Activated naive CD8-positive, alpha-beta T cell treated with anti-CD3 and anti-CD28 coated beads, Interleukin-2, amount 50 U/mL, for 16 hours (primary cell): ENCODE results near the gene PAM.
"Not testable (repeated sequence)": the region's sequence is repeated elsewhere in the genome, so short reads cannot be mapped to it uniquely, and the experiment has no call there.

Experiments used
- DNase-seq: peaks from one replicate; pipeline ENCODE4 v3.0.0-alpha.2; 2020; ENCODE audit warnings: low read depth, low spot score

PAM gene

GRCh38 chr5:102998224-102998623 lies 243.1 kb downstream of the PAM start:
- DNase-seq, result no peak

- DNase-seq, result no peak
Measured at GRCh38 chr5:102999191-102999590, 244.1 kb downstream of the PAM start.

- not testable (repeated sequence) for DNase-seq
Measured at GRCh38 chr5:102999621-103000020, 244.5 kb downstream of the PAM start.

- no peak for DNase-seq
Measured at GRCh38 chr5:103000089-103000488, 245.0 kb downstream of the PAM start.

DNA sequence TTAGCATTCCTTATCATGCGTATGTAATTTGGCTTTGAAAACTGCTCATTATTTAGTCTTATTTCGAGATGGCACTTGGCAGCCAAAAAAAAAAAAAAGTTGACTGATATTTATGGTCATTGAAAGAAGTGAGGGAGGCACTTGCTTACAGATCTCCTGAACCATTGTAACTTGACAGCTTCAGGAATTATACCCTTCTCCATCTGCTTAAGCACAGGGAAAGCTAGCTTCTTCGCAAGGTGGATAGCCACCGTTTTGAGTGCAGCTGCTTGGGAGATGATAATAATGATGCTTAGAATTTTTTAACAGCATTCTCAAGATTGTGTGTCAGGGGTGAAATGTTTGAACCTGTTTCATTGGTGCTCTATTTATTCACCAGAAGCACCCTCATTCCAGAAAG lies 248.8 kb downstream of the PAM start:
- DNase-seq, result no peak

DNA sequence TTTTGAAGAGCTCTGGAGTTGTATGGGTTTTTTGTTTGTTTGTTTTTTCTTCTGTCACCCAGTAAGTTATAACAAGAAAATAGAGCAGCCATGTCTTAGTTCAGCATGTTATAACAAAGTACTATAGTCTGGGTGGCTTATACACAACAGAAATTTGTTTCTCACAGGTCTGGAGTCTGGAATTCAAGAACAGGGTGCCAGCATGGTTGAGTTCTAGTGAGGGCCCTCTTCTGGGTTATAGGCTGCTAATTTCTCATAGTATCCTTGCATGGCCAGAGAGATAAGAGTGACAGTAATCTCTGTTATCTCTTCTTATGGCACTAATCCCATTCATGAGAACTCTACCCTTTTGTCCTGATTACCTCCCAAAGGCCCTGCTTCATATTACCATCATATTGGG lies 250.2 kb downstream of the PAM start:
- no peak for DNase-seq

DNA sequence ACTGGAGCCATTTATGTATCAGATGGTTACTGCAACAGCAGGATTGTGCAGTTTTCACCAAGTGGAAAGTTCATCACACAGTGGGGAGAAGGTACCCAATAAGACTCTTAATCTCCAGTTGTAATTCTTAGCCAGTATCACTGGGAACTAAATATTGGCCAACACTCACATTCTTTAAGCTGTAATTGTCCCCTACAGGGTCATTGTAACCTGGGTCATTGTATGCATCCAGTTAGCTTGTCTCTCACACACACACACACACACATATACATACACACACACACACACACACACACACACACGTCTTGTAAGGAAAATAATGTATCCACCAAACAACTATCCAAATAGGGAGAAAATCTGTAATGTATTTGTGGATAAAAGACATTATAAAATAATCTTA lies 251.8 kb downstream of the PAM start:
- no peak for DNase-seq

DNA sequence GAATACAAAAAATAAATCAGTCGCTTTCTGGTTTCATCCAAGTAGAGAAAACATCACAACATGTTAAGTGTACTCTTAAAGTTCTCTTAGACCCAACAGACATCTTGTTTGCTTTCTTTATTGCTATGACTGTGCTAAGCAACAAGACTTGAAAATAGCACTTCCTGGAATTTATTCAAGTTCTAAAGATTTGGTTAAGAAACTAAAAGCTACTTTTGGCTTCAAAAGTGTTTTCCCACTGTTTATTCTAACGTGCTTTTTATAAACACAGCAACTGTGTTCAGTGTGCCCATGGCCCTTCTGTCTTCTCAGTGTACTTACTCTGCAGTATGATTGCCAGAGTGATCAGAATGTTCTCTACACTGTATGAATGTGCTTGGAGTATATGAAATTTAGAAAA lies 255.1 kb downstream of the PAM start:
- DNase-seq, result no peak

DNA sequence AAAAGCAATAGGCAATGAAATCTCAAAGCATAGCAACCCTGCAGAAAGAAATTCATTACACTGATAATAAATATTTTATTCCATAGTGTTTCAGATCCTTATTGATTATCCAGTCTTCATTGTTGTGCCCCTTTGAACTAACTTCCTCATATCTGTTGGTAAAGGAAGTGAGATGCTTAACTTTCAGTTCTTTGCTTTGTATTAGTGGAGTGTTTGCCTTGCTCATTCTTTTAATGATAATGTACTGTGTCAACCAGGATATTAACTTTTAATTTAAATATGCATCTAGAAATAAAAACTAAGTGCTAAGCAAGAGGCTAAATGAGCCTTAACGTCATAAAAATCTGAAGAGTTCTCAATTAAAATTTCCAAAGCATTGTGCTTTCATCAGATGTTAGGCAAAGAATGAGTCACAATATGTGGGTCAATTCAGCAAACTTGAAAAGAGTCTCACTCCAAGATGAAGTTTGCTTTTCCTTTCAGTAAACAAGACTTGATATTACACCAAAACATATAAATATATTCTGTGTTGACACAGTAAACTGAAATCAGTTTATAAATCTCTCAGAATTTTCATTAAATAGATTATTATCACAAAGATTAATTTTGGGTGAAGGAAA lies 258.9 kb downstream of the PAM start:
- DNase-seq, result no peak

DNA sequence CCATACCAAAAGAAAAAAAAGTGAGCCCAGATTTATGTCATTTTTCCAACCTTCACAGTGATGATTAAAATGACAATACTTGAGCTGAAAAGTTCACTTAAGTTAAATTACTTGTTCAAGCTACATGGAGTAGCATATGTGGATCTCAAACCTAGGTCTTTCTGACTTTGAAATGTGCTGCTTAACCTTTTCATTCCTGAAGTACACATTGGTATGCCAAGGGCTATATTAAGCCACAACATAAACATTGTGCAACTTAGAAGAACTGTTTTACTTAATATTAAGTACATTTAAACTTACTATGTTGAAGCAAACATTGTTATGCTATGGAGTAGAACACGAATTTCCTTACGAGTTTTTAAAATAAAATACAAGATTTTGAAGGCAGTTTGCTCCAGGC lies 259.9 kb downstream of the PAM start:
- no peak for DNase-seq

- DNase-seq, result no peak
Measured at GRCh38 chr5:103016167-103016566, 261.1 kb downstream of the PAM start.

DNA sequence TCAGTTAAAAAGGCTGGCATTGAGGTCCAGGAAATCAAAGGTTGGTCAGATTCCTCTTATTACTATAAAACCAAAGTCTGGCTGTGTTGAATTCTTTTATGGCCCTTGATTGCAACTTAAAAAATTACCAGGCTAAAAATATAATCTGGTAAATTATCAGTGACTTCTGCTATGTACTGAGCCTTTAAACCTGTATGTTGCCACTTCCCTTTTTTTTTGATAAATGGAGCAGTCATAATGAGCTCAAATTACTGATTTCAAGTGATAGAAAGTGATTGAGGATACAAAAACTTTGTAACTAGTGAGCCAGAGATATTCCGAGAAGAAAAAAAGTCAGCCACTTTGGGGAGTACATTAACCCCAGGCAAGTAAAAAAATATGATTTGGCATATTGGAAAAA lies 264.7 kb downstream of the PAM start:
- DNase-seq, result no peak

DNA sequence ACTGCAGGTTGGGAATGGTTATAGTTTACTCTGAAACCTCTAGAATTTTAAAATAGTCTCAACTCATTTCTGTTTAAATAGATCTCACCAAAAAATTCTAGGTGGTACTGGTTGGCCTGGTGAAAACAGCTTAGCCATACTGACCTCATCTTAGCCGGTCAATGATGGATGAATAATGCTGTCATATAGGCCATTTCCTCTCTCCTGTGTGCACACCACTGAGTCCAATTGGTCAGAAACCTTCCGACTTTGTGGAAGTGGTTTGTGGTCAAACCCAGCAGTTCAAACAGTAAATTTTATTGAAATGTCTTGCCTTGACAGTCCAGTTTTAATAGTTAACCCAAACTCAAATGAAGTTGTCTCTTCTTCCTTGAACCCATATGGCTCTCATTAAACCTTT lies 266.2 kb downstream of the PAM start:
- DNase-seq, result no peak

GRCh38 chr5:103027267-103027666 lies 272.2 kb downstream of the PAM start:
- no peak for DNase-seq

- DNase-seq, result no peak
Measured at GRCh38 chr5:103031607-103032006, 276.5 kb downstream of the PAM start.

DNA sequence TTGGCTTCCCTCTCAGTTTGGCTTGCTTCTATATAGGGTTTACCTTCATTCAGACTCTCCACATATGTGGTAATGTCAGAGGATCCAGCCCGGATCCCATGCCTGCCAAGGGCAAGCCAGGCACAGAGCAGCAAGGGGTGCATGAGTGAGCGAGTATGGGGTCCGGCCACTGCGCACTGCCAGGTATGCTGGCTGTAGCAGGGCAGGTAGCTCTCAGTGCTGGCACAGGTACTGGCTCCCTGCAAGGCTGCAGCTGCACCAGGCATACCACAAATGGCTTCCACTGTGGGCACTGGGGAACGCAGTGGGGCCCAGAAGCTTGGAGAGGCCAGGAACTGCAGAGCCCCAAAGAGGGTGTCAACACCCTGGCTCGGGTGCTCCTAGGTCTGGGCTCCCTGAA lies 278.6 kb downstream of the PAM start:
- no peak for DNase-seq

- DNase-seq, result no peak
Measured at GRCh38 chr5:103034662-103035392, 279.7 kb downstream of the PAM start.

- DNase-seq, result no peak
Measured at GRCh38 chr5:103035701-103036100, 280.6 kb downstream of the PAM start.

- no peak for DNase-seq
Measured at GRCh38 chr5:103036601-103037000, 281.5 kb downstream of the PAM start.

DNA sequence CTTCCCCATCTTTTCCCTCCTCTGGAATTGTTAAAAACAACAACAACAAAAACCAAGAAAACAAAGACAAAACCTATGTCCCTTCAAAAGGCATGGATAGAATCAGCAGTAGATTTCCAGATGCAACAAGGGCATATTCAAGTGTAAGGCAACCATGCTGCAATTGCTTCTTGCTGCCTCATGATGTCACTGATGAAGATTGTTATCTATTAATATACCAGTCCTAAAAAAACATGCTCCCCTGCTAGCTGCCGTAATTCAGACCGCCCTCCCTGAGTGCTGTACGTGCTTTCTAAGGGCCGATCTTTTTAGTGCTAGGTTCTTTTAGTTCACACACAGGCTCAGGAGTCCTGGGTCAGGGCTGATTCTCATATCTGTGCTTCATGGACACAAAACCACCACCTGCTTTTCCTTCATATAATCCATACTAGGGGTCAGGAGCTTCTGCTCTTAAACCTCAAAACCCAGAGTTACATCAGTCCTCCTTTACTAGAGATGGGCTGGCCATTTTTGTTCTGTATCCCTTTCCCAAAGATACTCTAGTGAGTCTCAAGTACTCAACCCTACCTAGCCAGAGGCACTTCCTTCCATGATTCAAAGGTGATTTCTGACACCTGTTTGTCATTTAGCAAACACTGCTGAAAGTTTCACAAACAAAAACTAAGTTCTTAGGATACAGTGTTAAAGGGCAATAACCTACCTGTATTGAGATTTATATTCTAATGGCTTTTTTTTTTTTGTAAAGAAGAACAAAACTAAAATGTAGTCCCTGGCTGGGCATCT lies 282.8 kb downstream of the PAM start:
- no peak for DNase-seq

GRCh38 chr5:103041071-103041676 lies 286.1 kb downstream of the PAM start:
- no peak for DNase-seq

DNA sequence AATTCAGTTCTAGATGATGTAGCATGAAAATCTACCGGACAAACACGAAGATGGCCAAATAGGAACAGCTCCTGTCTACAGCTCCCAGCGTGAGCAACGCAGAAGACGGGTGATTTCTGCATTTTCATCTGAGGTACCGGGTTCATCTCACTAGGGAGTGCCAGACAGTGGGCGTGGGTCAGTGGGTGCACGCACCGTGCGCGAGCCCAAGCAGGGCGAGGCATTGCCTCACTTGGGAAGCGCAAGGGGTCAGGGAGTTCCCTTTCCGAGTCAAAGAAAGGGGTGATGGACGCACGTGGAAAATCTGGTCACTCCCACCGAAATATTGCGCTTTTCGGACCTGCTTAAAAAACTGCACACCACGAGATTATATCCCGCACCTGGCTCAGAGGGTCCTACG lies 291.6 kb downstream of the PAM start:
- DNase-seq, result not testable (repeated sequence)
